AG08395 (cell line): Measurements from ENCODE around the gene TAP1.
A peak's percentile ranks its signal among the peaks of the same experiment; 100 is the strongest.
"Not testable (repeated sequence)": the region's sequence is repeated elsewhere in the genome, so short reads cannot be mapped to it uniquely, and the experiment has no call there.

Source experiments
- DNase-seq: peaks from one replicate; pipeline ENCODE4 v3.0.0; 2012; ENCODE audit warnings: mixed read lengths, low spot score

TAP1 gene

DNA sequence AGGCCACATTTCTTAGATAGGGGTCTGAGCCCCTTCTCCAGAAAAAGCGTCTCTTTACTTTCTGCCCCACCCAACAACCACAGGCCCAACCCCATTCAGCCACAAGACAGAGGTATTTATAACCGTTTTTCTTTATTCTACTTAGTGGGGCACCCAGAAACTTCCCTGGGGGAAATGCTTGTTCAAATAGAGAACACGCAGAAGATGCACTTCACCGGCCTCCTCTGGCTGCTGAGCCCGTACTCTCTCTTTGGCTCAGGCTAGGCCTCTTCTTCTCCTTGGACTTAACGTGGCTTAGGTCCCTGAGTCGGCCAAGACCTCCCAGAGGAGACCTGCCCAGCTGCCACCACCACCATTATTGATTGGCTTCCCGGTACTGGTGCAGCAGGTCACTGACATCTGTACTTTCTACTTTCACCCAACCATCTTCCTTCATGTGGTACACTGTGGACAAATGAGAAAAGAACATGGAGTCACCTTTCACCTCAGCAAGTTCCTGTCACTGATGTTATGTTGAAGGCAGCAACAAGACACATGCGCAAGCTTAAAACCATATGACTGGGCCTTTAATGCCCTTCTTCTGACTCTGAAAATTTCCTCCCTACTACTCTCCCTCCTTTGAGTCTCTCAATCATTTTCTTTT, 12.8 kb downstream of the TAP1 start:
- DNase-seq = no peak

DNA sequence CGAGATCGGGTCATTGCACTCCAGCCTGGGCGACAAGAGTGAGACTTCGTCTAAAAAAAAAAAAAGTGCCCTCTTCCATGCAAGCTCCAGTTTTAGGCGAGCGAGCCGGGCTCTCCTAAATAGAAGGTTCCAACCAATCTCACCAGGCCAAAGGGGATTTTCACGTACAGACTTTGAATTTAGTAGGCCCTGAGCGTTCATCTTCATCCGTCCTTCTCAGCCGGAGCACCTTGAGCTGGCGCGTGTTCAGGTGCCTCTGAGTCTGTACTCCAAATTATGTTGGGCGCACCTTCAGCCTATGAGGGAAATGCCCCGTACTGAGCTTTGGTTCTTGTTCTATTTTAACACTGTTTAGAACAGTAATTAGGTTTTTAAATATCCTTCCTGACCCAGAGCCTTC, 14.1 kb downstream of the TAP1 start:
- no peak for DNase-seq

DNA sequence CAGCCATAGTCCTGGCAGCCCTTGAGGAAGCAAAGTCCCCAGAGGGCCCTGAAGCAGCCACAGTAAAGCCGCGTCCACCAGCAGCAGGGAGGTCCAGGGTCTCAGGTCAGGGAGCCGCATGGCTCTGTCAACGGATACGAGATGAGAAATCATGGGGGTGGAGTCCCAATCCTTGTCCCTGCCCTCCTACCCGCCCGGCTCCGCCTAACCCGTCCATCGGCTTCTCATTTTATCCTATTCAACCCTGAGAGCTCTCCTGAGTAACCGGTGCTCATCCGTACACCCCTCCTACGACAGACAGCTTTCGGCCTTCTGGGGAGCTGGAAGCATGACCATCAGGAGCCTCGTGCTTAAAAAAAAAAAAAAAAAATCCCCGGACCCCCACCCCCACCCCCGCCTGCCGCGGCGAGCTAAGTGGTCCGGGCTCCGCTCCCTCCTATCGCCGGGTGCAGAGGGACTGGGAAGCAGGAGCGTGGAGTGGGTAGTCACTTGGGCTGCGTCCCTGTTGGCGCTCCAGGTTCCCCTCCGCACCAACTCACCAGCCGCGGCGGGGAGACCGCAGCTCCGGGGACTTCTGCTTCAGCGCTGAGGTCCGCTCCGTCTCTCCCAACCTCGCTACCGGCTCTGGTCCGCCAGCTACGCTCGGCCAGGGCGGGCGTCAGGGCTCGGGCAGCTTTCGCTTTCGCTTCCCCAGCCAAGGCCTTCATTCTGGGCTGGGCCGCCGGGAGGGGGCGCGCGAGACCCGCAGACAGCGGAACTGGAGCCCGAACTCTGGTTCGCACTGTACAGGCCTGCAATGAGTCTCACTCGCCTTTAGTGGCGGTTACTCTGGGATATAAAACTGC, 15.2 kb downstream of the TAP1 start, which contains the start of gene TAP2:
Gene TAP2 (minus strand): TSS at position 626 of the 845 bp plus-strand sequence. CDS start 506 bp downstream, at position 120.
- DNase-seq = peak; percentile 96

DNA sequence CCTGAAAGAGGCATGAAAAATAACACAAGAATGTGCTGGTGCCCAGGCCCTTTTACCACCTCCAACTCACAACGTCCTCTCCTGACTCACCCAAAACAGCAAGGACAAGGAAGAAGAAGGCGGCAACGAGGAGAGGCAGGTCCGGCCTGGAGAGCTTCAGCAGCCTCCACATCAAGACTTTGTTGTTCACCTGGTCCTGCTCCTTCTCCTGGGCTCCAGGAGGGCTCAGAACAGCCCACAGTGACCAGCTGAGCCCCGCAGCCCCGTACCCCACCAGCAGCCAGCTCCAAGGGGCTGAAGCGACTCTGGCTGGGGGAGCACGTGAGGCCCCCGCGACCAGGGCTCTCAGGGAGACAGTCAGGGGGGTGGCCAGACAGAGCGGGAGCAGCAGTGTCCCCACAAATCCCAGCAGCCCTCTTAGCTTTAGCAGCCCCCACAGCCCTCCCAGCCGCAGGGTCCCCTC, 15.8 kb downstream of the TAP1 start:
- DNase-seq = no peak

DNA sequence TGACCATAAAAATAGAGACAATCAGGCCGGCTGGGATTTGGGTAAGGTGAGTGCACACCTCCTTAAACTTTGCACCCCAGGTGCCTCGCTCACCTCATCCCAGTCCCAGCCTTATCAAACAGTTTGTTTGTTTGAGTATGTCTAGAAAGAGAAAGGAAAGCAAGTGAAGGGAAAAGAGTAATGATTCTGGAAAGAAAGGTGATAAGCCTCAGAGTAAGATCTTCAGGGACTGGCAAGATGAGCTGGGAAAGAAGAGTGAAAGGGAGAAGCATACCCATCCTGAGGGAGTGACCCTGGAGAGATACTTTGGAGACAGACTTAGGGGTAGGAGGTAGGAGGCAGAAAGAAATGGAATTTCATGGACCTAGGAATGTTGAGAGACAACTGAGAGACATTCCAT, 16.6 kb downstream of the TAP1 start:
- no peak for DNase-seq

DNA sequence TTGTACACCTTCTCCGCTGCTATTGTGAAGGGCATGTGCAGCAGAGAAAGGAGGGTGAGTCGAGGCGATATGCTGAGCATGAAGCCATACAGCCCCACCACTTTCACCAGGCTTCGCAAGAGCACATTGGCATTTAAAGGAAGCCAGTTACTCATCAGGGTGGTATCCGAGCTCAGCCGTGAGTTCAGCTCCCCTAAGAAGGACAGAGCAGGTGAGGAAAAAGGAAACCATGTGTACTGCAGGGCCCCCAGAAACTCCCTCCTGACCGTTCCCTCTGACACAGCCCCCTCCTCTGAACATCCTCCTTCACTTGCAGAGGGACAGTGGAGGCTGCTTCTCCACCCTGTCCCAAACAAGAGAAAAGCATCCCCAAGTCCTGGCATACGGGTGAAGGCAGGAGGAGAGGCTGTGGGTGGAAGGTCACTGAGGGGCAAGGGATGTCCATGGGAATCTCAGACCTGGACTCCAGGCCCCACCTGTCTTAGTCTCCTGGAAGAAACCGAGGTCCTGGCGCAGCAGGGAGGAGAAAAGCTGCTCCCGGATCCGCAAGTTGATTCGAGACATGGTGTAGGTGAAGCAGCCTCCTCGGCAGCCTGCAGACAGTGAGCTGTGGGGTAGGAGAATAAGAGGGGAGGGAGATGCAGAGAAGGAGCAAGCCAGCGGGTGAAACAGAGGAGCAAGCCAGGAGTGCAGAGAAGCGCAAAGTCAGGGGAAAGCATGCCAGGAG, 18.2 kb downstream of the TAP1 start:
- DNase-seq = no peak

DNA sequence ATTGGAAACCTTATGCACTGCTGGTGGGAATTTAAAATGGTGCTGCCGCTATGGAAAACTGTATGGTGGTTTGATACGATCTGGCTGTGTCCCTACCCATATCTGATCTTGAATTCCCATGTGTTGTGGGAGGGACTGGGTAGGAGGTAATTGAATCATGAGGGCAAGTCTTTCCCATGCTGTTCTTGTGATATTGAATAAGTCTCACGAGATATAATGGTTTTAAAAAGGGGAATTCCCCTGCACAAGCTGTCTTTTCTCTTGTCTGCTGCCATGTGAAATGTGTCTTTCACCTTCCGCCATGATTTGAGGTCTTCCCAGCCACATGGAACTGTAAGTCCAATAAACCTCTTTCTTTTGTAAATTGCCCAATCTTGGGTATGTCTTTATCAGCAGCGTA, 19.8 kb downstream of the TAP1 start:
- DNase-seq = no peak

DNA sequence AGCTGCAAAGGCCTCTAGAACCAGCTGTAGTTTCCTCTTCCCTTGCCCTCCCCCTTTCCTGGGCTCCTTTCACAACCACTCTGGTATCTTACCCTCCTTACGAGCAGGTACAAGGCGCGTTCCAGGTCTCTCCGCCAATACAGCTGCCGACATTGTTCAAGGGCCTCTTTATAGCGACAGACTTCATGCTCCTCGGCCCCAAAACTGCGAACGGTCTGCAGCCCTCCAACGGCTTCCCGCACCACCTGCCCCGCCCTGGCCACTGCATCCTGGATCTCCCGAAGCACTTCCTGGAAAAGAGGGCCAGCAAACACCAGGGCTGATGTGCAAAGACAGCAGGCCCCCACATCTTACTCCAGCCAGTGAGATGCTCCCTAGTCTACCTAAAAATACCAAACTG, 21.0 kb downstream of the TAP1 start:
- DNase-seq = no peak

DNA sequence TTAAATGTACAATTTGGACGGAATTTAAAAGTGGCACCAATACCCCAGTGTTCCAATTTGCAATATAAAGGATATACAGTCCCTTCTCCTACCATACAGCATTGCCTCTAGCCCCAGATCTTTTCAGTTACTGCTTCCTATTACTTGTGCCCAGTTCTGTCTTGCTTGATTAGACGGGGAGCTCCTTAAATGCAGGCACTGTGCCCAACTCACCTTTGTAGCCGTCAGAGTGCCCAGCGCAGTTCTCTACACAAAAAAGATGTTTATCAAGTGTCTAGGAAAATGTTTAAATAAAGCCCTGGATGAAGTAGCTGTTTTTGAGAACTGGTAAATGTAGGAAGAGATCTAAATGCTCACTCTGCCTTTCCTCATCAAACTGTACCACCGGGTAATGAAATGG, 22.6 kb downstream of the TAP1 start:
- no peak for DNase-seq

DNA sequence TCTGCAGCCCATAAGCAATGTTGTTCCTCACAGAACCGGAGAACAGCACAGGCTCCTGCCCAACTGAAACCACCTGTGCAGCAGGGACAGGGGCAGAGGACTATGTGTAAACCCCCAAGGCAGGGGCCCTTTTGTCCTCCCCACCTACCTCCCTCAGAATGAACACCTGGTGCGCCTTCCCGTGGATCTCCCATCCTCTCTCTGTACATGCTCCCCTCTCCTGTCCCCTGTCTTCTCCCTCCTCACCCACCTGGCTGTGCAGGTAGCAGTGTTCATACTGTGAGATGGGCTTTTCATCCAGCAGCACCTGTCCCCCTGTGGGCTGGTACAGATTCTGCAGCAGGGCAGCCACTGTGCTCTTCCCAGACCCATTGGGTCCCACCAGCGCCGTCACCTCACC, 23.5 kb downstream of the TAP1 start:
- no peak for DNase-seq

DNA sequence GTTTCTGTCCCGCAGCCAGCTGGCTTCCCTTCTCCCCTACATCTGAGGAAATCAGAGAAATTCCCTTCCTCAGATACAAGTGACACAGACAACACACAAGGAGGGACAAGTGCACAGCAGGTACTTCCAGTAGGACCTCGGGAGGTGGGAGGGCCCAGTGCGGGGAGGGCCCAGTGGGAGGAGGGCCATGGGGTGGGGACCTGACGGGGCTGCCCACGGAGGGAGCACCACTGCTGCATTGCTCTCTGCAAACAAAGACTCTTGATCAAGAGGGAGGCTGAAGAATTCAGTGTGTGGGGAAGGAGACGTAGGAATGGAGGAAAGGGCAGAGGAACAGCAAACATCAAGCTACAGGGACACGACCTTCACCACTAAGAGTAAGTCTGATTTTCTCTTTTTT, 24.0 kb downstream of the TAP1 start:
- DNase-seq = no peak

DNA sequence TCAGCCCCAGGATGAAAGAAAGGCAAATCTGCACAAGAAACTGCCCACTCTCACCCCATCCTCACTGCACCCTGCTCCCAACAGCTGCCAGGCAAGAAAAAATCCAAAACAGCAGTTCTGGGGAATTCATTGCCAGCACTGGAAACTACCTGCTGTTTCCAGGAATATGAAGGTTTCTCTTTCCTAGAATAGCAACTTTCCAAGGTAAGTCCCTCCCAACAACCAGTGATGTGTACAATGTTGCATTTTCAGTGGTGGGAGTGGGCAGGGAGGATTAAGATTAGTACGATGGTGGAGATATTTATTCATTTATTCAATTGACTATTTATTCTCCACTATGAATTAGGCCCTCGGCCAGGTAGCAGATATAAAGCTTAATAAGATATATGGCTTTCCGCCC, 26.5 kb downstream of the TAP1 start:
- DNase-seq = no peak

DNA sequence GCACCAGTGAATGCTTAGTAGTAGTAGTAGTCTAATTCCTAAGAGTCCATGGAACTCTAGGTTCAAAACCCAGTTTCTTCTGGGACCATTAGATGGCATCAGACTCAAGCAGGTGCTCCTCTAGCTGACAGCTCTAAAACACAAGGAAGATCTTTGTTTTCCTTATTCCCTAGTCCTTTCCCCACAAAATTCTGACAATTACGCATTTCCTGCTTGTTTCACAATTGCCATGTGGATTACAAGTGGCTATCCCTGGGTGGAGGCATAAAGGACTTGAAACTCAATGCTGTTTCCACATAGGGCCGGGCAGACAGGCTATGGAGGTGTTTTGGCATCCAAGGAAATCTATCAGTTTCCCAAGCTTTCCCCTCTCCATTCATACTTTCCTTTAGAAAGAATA, 27.5 kb downstream of the TAP1 start:
- DNase-seq = peak; percentile 57

DNA sequence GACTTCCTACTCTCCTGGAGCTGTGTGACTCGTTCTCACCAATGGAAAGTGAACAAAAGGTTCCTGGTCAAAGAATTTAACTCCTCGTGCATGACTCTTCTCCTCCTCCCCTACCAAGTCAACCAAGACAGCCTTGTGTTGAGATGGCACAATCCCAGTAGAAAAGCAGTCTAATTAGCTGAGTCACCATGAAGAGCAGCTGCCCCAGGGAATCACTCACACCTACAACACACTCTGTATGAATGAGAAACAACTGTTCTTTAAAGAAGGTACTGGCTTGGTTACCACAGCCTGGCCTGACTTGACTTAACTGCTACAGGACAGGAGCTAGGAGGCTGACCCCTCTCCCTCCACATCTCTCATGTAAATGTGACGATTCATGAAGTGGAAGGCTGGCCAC, 33.8 kb downstream of the TAP1 start:
- peak; percentile 86 for DNase-seq

DNA sequence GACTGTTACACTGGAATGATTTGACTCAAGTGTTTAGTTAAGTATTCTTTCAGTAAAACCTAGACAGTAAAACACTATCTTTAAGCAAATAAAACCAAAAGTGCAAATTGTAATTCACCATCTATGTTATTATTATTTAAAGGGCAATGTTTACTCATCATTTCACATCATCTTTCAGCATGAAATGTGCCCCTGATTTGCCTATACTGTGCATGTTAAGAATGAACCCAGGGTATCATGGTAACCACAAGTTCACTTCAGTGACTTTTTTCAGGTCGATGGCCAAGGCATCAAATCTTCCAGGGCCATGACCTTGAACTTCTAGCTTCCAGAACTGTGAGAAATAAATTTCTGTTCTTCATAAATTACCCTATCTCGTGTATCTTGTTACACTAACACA, 34.6 kb downstream of the TAP1 start:
- DNase-seq = no peak

DNA sequence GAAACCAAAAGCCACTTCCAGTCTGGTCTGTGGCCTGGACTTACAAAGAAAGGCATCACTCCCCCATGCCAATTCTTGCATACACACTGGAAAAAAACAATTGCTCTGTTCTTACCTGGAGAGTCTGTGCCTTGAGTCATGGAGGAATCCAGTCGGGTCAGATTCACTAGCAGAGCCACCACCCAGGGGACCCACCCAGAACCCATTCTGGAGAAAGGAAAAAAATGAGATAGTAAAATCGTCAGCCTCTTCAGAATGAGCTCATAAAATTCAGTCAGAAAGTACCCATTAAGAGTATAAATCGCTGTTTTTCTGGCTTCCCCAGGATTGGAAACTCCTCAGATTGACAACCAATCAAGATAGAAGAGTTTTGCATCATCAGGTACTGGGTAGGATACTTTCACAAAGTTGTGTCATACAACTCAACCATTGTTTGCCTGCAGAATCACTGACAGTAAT, 36.7 kb downstream of the TAP1 start, which contains the start of gene HLA-DOB:
Gene HLA-DOB (minus strand): TSS at position 257 of the 459 bp plus-strand sequence. CDS start 51 bp downstream, at position 206.
- DNase-seq = no peak

DNA sequence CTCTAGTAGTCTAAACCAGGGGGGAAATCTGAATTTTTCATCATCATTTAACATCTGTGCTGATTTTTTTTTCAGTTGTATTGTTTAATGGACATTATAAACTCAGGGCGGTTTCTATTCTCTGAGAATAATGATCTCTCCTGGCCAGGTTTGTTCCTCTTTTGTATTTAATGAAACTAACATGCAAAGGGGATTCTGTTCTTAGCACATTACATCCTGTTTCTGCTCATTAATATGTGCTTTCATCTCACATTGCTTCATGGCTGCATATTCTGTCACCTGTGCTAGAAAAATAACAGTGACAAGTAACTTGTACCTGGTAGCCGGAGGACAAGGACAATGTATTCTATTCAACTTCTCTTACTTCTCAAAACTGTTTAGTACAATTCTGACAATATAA, 37.5 kb downstream of the TAP1 start:
- DNase-seq = no peak

DNA sequence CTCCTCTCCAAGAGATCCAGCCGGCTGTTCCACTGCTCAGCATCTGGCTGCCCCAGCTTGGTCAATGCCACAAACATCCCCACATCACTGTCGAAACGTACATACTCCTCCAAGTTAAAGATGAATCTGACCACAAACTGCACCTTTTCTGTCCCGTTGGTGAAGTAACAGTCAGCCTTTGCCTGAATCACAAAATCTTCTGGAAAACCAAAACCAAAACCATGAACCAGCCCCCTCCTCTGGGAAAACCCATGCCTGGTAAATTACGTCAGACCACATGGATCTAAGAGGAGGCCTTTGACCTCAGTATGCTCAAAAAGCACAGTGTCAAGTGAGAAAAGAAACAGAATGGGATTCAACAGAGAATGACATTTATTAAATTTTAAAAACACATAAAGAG, 38.4 kb downstream of the TAP1 start:
- DNase-seq = no peak

DNA sequence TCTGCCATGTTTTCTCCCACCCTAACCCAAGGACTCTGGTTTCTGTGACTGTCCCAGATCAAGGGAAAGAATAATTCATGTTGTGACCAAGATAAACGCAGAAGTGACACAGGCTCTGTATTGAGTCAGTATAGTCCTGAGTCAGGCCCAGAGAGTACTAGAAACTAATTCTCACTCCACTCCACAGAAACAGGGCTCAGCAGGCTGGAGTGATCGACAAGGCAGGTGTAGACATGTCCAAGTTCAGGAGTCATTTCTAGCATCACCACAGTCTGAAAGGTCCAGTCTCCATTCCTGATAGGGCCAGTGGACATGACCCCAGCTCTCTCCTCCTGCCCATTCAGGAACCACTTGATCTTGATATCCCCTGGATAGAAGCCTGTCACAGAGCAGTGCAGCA, 39.4 kb downstream of the TAP1 start:
- DNase-seq = no peak

DNA sequence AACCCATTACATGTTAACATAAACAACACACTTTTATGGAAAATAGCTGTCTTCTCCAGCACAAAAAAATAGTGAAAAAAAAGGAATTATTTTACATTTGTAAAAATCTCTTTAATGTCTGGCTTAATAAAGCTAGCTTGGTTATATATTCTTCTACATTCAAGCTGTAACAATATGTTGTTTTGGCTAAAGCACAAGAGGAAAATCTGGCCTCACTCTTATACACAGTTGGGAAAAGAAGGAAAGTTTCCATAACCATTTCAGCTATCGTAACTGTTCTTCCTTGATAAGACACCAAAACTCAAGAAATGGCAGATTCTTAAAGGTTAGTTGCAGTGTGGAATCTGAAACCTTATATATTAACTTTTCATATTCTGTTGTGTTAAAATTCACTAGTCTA, 44.3 kb downstream of the TAP1 start:
- DNase-seq = no peak

DNA sequence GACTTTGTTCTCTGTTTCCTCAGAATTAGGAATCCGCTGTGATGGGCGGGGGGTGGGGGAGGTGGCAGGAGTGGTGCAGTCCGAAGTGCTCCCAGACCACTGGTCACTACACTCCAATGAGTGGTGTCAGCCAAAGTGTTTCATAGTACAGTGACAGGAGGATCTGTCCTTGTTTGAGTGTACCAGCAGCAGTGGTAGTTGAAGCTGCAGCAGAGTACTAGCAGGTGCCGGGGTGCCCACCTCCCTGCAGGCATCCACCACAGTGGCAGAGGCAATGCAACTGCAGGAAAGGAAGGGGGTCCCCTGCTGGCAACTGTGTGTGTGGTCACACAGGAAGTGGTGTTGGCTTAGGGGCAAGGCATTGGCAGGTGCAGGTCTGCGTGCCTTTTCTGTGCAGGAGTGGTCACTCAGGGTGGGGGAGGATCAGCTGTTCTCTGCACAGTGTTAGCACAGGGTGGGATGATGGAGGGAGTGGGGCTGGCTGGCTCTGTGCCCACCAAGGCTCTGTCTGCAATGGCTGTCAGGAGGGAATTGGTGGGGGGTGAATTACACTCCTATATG, 46.4 kb downstream of the TAP1 start:
- no peak for DNase-seq

DNA sequence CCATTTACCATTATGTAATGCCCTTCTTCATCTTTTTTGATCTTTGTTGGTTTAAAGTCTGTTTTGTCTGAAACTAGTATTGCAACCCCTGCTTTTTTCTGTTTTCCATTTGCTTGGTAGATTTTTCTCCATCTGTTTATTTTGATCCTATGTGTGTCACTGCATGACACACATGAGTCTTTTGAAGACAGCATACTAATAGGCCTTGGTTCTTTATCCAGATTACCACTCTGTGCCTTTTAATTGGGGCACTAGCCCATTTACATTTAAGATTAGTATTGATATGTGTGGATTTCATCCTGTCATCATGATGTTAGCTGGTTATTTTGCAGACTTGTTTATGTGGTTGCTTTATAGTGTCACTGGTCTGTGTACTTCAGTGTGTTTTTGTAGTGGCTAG, 48.1 kb downstream of the TAP1 start:
- DNase-seq = not testable (repeated sequence)
